ENCODE measurements around the gene PALLD.

The PALLD gene

GRCh38 chr4:168739886-168740285 is 243.0 kb downstream of the PALLD start:
- DNase-seq (ENCODE audit: low spot score): no peak
- TF ChIP-seq CTCF (IDR thresholded peaks at IDR 0.05; ENCODE audit: borderline replicate concordance, control extremely low read depth, extremely low read depth, insufficient read depth, missing control alignments): no peak
- in situ Hi-C loops (cut with MboI; ENCODE audit: low sequenced_read_pairs, unreplicated experiment): no loop called here

- no peak for TF ChIP-seq CTCF (IDR thresholded peaks at IDR 0.05; ENCODE audit: borderline replicate concordance, control extremely low read depth, extremely low read depth, insufficient read depth, missing control alignments)
- in situ Hi-C loops (cut with MboI; ENCODE audit: low sequenced_read_pairs, unreplicated experiment): no loop called here
- DNase-seq (ENCODE audit: low spot score): no peak
Observed at GRCh38 chr4:168740691-168741090, 243.8 kb downstream of the PALLD start.

GRCh38 chr4:168741281-168742173 is 244.7 kb downstream of the PALLD start:
- in situ Hi-C loops (cut with MboI; ENCODE audit: low sequenced_read_pairs, unreplicated experiment): no loop called here
- no peak for TF ChIP-seq CTCF (IDR thresholded peaks at IDR 0.05; ENCODE audit: borderline replicate concordance, control extremely low read depth, extremely low read depth, insufficient read depth, missing control alignments)
- DNase-seq (ENCODE audit: low spot score): no peak

- no peak for DNase-seq (ENCODE audit: low spot score)
- in situ Hi-C loops (cut with MboI; ENCODE audit: low sequenced_read_pairs, unreplicated experiment): no loop called here
- no peak for TF ChIP-seq CTCF (IDR thresholded peaks at IDR 0.05; ENCODE audit: borderline replicate concordance, control extremely low read depth, extremely low read depth, insufficient read depth, missing control alignments)
Observed at GRCh38 chr4:168743131-168743530, 246.3 kb downstream of the PALLD start.

GRCh38 chr4:168743601-168744000 is 246.7 kb downstream of the PALLD start:
- in situ Hi-C loops (cut with MboI; ENCODE audit: low sequenced_read_pairs, unreplicated experiment): no loop called here
- TF ChIP-seq CTCF (IDR thresholded peaks at IDR 0.05; ENCODE audit: borderline replicate concordance, control extremely low read depth, extremely low read depth, insufficient read depth, missing control alignments): no peak
- no peak for DNase-seq (ENCODE audit: low spot score)

- in situ Hi-C loops (cut with MboI; ENCODE audit: low sequenced_read_pairs, unreplicated experiment): no loop called here
- DNase-seq (ENCODE audit: low spot score): no peak
- TF ChIP-seq CTCF (IDR thresholded peaks at IDR 0.05; ENCODE audit: borderline replicate concordance, control extremely low read depth, extremely low read depth, insufficient read depth, missing control alignments): no peak
Observed at GRCh38 chr4:168744021-168744420, 247.2 kb downstream of the PALLD start.

All from GM13976 (cell line).